ENCODE results near the gene GPR149.

GRCh38 chr3:154378311-154378710, 51.7 kb downstream of the GPR149 start:
- TF ChIP-seq TAF1 (IDR thresholded peaks at IDR 0.05; ENCODE audit: low read depth) (no peak), EP300 (IDR thresholded peaks at IDR 0.05; ENCODE audit: borderline replicate concordance) (no peak), REST (IDR thresholded peaks at IDR 0.05; ENCODE audit: low read depth) (no peak), CEBPB (IDR thresholded peaks at IDR 0.05) (no peak), RAD21 (IDR thresholded peaks at IDR 0.05; ENCODE audit: low read depth) (no peak), MAX (IDR thresholded peaks at IDR 0.05) (no peak), CREB1 (IDR thresholded peaks at IDR 0.05; ENCODE audit: low read depth) (no peak), YY1 (IDR thresholded peaks at IDR 0.05; ENCODE audit: low read depth) (no peak), USF1 (IDR thresholded peaks at IDR 0.05) (no peak), ZBTB7A (IDR thresholded peaks at IDR 0.05; ENCODE audit: low read depth) (no peak), TEAD4 (IDR thresholded peaks at IDR 0.05) (no peak), TCF12 (IDR thresholded peaks at IDR 0.05; ENCODE audit: low read depth) (no peak)
